Nucleus accumbens (tissue), 56 donors: ENCODE measurements around the gene ZNF436.
"Not testable (repeated sequence)": the region's sequence is repeated elsewhere in the genome, so short reads cannot be mapped to it uniquely, and the experiment has no call there.

Source experiments
- DNase-seq, 56 donors: peaks; one replicate each; lab custom pipeline; 2025; lab: John Stamatoyannopoulos, UW

Gene ZNF436

GRCh38 chr1:23393706-23394105 is 24.1 kb upstream of the ZNF436 start:
- no peak for DNase-seq

GRCh38 chr1:23392125-23392855 is 22.7 kb upstream of the ZNF436 start:
- no peak for DNase-seq

GRCh38 chr1:23389837-23390321 is 20.2 kb upstream of the ZNF436 start:
- no peak for DNase-seq

GRCh38 chr1:23387494-23387893 is 17.9 kb upstream of the ZNF436 start:
- no peak for DNase-seq

GRCh38 chr1:23385119-23385621 is 15.5 kb upstream of the ZNF436 start:
- DNase-seq, result no peak

GRCh38 chr1:23384312-23385058 is 14.8 kb upstream of the ZNF436 start:
- DNase-seq, result no peak

GRCh38 chr1:23383577-23384311 is 14.1 kb upstream of the ZNF436 start:
- no peak for DNase-seq

- DNase-seq, result no peak
These were observed 11.7 kb upstream of the ZNF436 start for GRCh38 chr1:23381233-23381885.

- DNase-seq, result no peak
These were observed 11.1 kb upstream of the ZNF436 start for GRCh38 chr1:23380719-23381118.

GRCh38 chr1:23380236-23380635 is 10.6 kb upstream of the ZNF436 start:
- not testable (repeated sequence) for DNase-seq

GRCh38 chr1:23376890-23377811 is 7.5 kb upstream of the ZNF436 start:
- peak in 1 of 56 donors; percentile 12 for DNase-seq

GRCh38 chr1:23374079-23374735 is 4.6 kb upstream of the ZNF436 start:
- not testable (repeated sequence) for DNase-seq

GRCh38 chr1:23371987-23372880 is 2.6 kb upstream of the ZNF436 start:
- DNase-seq, result peak in 1 of 56 donors; percentile 11

GRCh38 chr1:23370709-23371584 is 1.3 kb upstream of the ZNF436 start:
- DNase-seq, result peak in 3 of 56 donors; percentile 3 to 10 (median 7)

GRCh38 chr1:23370330-23370708 is 683 bp upstream of the ZNF436 start:
- DNase-seq, result no peak

- DNase-seq, result peak; percentile 42 to 93 (median 83)
These were observed 888 bp downstream of the ZNF436 start for GRCh38 chr1:23368562-23369334.
